Hematopoietic multipotent progenitor cell treated with erythropoietin and hydrocortisone succinate and interleukin-3 and kit ligand, for 8 days (in vitro differentiated cells): ENCODE results near the gene DNAJB9.

Source experiments
- DNase-seq: peaks from one replicate; pipeline ENCODE4 v3.0.0-alpha.2; 2015

Gene DNAJB9

GRCh38 chr7:108611268-108611667, 41.6 kb downstream of the DNAJB9 start:
- DNase-seq: no peak

GRCh38 chr7:108613147-108613948, 43.7 kb downstream of the DNAJB9 start:
- DNase-seq: peak; percentile 66

GRCh38 chr7:108613949-108614381, 44.3 kb downstream of the DNAJB9 start:
- DNase-seq: no peak

GRCh38 chr7:108614896-108615295, 45.2 kb downstream of the DNAJB9 start:
- no peak for DNase-seq

- DNase-seq: no peak
Measured at GRCh38 chr7:108618056-108618455, 48.4 kb downstream of the DNAJB9 start.

- DNase-seq: no peak
Measured at GRCh38 chr7:108623220-108623619, 53.5 kb downstream of the DNAJB9 start.
